ENCODE results near the gene PRAC2.

PRAC2 gene

GRCh38 chr17:48756830-48757251, 33.9 kb downstream of the PRAC2 start:
- DNase-seq (ENCODE audit: low read depth): peak; percentile 40
- TF ChIP-seq CTCF (IDR thresholded peaks at IDR 0.05; ENCODE audit: low read depth, low read length) (no peak), MYC (IDR thresholded peaks at IDR 0.05; ENCODE audit: low read depth, low read length) (no peak), POLR2A (IDR thresholded peaks at IDR 0.05; ENCODE audit: extremely low read depth, insufficient read length) (no peak), MAX (IDR thresholded peaks at IDR 0.05; ENCODE audit: low read depth, low read length) (no peak)
- no peak overlapping the region for H3K4me3 ChIP-seq (ENCODE audit: low read depth, low read length)

GRCh38 chr17:48757524-48757961, 34.6 kb downstream of the PRAC2 start:
- no peak overlapping the region for H3K4me3 ChIP-seq (ENCODE audit: low read depth, low read length)
- no peak for DNase-seq (ENCODE audit: low read depth)
- no peak for TF ChIP-seq POLR2A (IDR thresholded peaks at IDR 0.05; ENCODE audit: extremely low read depth, insufficient read length)
- no peak for TF ChIP-seq CTCF (IDR thresholded peaks at IDR 0.05; ENCODE audit: low read depth, low read length)
- TF ChIP-seq MYC (IDR thresholded peaks at IDR 0.05; ENCODE audit: low read depth, low read length): no peak
- no peak for TF ChIP-seq MAX (IDR thresholded peaks at IDR 0.05; ENCODE audit: low read depth, low read length)

GRCh38 chr17:48759288-48759687, 36.3 kb downstream of the PRAC2 start:
- DNase-seq (ENCODE audit: low read depth): no peak
- no peak overlapping the region for H3K4me3 ChIP-seq (ENCODE audit: low read depth, low read length)
- TF ChIP-seq MYC (IDR thresholded peaks at IDR 0.05; ENCODE audit: low read depth, low read length) (no peak), MAX (IDR thresholded peaks at IDR 0.05; ENCODE audit: low read depth, low read length) (no peak), CTCF (IDR thresholded peaks at IDR 0.05; ENCODE audit: low read depth, low read length) (no peak), POLR2A (IDR thresholded peaks at IDR 0.05; ENCODE audit: extremely low read depth, insufficient read length) (no peak)

- H3K4me3 ChIP-seq (ENCODE audit: low read depth, low read length): no peak overlapping the region
- no peak for DNase-seq (ENCODE audit: low read depth)
- no peak for TF ChIP-seq POLR2A (IDR thresholded peaks at IDR 0.05; ENCODE audit: extremely low read depth, insufficient read length)
- no peak for TF ChIP-seq MAX (IDR thresholded peaks at IDR 0.05; ENCODE audit: low read depth, low read length)
- TF ChIP-seq MYC (IDR thresholded peaks at IDR 0.05; ENCODE audit: low read depth, low read length): no peak
- no peak for TF ChIP-seq CTCF (IDR thresholded peaks at IDR 0.05; ENCODE audit: low read depth, low read length)
Measured at GRCh38 chr17:48760411-48760810, 37.4 kb downstream of the PRAC2 start.

- no peak for TF ChIP-seq MYC (IDR thresholded peaks at IDR 0.05; ENCODE audit: low read depth, low read length)
- TF ChIP-seq MAX (IDR thresholded peaks at IDR 0.05; ENCODE audit: low read depth, low read length): no peak
- no peak for TF ChIP-seq POLR2A (IDR thresholded peaks at IDR 0.05; ENCODE audit: extremely low read depth, insufficient read length)
- TF ChIP-seq CTCF (IDR thresholded peaks at IDR 0.05; ENCODE audit: low read depth, low read length): no peak
- no peak for DNase-seq (ENCODE audit: low read depth)
- H3K4me3 ChIP-seq (ENCODE audit: low read depth, low read length): no peak overlapping the region
Measured at GRCh38 chr17:48761114-48761513, 38.1 kb downstream of the PRAC2 start.
